SH-SY5Y (cell line): Measurements from ENCODE around the gene DYNC2H1.

Experiments
- GATA2 ChIP-seq: IDR thresholded peaks from 2 replicates; pipeline ENCODE4 v1.6.1; 2011; ENCODE audit warnings: mild to moderate bottlenecking, low read depth, low read length
- GATA3 ChIP-seq: IDR thresholded peaks from 2 replicates; pipeline ENCODE4 v1.6.1; 2011; ENCODE audit warnings: low read depth, mild to moderate bottlenecking, low read length, moderate library complexity

- no peak for TF ChIP-seq GATA3
- TF ChIP-seq GATA2: no peak
These were observed 382.6 kb downstream of the DYNC2H1 start for GRCh38 chr11:103491777-103492176.
